ENCODE measurements around the gene PTPRR. TPM values are rescaled to one million over a fixed set of nuclear protein-coding genes. Genes with fewer than 3 reads are reported as not detected.

The PTPRR gene
- polyA plus RNA-seq, 1 of the 3 experiments (the other 2 are of a cell fraction): 1.4 TPM

DNA sequence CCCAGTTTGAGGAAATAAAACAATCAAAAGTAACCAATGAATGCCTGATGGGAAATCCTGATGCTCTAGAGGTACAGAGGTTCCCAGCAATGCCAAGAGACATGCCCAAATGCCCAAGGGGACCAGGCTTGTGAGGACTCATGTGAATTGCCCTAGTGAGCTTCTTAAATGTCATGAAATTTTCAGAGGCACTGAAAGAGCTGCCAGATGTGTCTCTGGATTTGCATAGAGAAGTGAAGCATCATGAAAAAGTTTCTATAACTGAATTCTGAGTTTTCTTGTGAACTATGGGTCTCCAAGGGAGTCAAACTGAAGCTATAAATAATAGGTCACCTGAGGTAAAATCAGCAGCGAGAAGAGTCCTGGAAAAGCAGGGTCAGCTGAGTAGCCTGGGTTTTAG, 9.9 kb downstream of the PTPRR start:
- Histone ChIP-seq H3F3A (replicated peaks; ENCODE audit: insufficient read depth) (no peaks in the 10 kb centered on the region), H3K4me1 (ENCODE audit: control insufficient read depth in 1 of 2, insufficient read depth in 2 of 2, low read depth in 1 of 2, low read length in 1 of 2) (peaks cover 0 to 4% of the 10 kb centered on the region in 2 experiments; a peak in 2 of 4 replicates), H2AFZ (ENCODE audit: low read depth) (no peak overlapping the region), H3K36me3 (replicated peaks in 1 of 2; ENCODE audit: control insufficient read depth in 1 of 2, insufficient read depth in 2 of 2, low read length in 1 of 2) (no peaks in the 10 kb centered on the region), H3K9me3 (no peaks in the 10 kb centered on the region), H4K20me1 (ENCODE audit: insufficient read depth) (no peaks in the 10 kb centered on the region), H3K9me2 (no peaks in the 10 kb centered on the region), H3K9ac (no peak overlapping the region), H3K4me3 (ENCODE audit: low read depth in 2 of 2, low read length in 1 of 2) (no peak overlapping the region), H3K4me2 (no peak overlapping the region), H3K27ac (ENCODE audit: low read depth in 2 of 2, low read length in 1 of 2) (no peak overlapping the region), H3K27me3 (ENCODE audit: insufficient read depth) (no peaks in the 10 kb centered on the region), H3K79me2 (ENCODE audit: insufficient read depth) (no peaks in the 10 kb centered on the region)
- WGBS (ENCODE audit: low lambda C conversion rate): 24% methylated on average over 1 of the region's 1 CpG
- POLR2A ChIA-PET: no interaction called here
- CTCF ChIA-PET: interaction anchor here (1.1 to 1.8 kb wide), 2 partner anchors 19 to 177 kb away, joined by 3 to 4 read pairs; no protein-coding TSS in a partner anchor
- no peak for DNase-seq
- TF ChIP-seq, protein P1, sequence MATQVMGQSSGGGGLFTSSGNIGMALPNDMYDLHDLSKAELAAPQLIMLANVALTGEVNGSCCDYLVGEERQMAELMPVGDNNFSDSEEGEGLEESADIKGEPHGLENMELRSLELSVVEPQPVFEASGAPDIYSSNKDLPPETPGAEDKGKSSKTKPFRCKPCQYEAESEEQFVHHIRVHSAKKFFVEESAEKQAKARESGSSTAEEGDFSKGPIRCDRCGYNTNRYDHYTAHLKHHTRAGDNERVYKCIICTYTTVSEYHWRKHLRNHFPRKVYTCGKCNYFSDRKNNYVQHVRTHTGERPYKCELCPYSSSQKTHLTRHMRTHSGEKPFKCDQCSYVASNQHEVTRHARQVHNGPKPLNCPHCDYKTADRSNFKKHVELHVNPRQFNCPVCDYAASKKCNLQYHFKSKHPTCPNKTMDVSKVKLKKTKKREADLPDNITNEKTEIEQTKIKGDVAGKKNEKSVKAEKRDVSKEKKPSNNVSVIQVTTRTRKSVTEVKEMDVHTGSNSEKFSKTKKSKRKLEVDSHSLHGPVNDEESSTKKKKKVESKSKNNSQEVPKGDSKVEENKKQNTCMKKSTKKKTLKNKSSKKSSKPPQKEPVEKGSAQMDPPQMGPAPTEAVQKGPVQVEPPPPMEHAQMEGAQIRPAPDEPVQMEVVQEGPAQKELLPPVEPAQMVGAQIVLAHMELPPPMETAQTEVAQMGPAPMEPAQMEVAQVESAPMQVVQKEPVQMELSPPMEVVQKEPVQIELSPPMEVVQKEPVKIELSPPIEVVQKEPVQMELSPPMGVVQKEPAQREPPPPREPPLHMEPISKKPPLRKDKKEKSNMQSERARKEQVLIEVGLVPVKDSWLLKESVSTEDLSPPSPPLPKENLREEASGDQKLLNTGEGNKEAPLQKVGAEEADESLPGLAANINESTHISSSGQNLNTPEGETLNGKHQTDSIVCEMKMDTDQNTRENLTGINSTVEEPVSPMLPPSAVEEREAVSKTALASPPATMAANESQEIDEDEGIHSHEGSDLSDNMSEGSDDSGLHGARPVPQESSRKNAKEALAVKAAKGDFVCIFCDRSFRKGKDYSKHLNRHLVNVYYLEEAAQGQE (IDR thresholded peaks at IDR 0.05; ENCODE audit: low read depth, low read length): no peak

DNA sequence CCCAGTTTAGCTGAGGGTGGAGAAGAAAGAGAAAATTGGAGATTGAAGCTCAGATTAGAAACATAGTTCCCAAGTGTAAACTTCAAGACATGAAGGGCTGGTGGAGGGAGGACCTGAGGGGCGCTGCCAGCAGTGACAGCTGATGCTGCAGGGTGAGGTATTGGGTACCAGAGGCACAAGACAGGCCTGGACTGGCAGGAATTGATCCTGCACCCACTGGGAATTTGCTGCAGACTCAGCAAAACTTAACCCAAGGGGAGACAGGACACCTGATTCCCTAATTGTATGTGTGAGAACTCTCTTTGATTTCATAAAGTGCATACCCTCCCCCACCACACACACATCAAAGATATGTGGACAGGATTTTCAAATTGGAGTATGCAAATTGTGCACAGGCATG, 11.6 kb downstream of the PTPRR start:
- Histone ChIP-seq H4K20me1 (ENCODE audit: insufficient read depth) (no peaks in the 10 kb centered on the region), H3K4me3 (ENCODE audit: low read depth in 2 of 2, low read length in 1 of 2) (no peak overlapping the region), H3K9ac (no peak overlapping the region), H3K9me2 (no peaks in the 10 kb centered on the region), H3K27me3 (ENCODE audit: insufficient read depth) (no peaks in the 10 kb centered on the region), H3K4me1 (ENCODE audit: control insufficient read depth in 1 of 2, insufficient read depth in 2 of 2, low read depth in 1 of 2, low read length in 1 of 2) (peaks cover 0 to 4% of the 10 kb centered on the region in 2 experiments; a peak in 2 of 4 replicates), H3K36me3 (replicated peaks in 1 of 2; ENCODE audit: control insufficient read depth in 1 of 2, insufficient read depth in 2 of 2, low read length in 1 of 2) (no peaks in the 10 kb centered on the region), H3K27ac (ENCODE audit: low read depth in 2 of 2, low read length in 1 of 2) (no peak overlapping the region; a peak in 1 of 4 replicates), H3K79me2 (ENCODE audit: insufficient read depth) (no peaks in the 10 kb centered on the region), H2AFZ (ENCODE audit: low read depth) (no peak overlapping the region), H3F3A (replicated peaks; ENCODE audit: insufficient read depth) (no peaks in the 10 kb centered on the region), H3K4me2 (no peak overlapping the region), H3K9me3 (no peaks in the 10 kb centered on the region)
- ChIA-PET POLR2A (no interaction called here), CTCF (interaction anchor here (0.6 kb wide), 2 partner anchors 109 to 1245 kb away, joined by 3 read pairs; no protein-coding TSS in a partner anchor)
- no peak for TF ChIP-seq YY1 (IDR thresholded peaks at IDR 0.05; ENCODE audit: low read depth)
- no peak for DNase-seq
- WGBS (ENCODE audit: low lambda C conversion rate): 8% methylated on average over 1 of the region's 1 CpG

DNA sequence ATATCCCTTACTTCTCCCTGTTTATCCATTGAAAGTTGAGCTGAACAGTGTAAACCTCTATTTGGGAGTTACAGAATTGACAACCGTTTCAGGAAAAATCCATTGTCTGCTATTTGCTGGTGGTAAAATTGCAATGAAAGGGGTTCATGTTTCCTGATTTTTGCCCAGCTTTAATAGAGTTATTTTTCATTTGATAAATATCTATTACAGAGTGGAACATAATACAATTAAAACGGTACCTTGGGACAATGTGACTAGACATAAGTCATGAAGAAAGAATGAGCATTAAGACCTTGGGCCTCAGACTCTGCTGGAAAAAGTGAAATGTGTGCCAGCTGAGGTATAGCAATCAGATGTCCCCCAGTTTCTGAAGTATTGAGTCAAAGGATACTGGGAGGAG, 13.1 kb downstream of the PTPRR start:
- ChIA-PET POLR2A (no interaction called here), CTCF (interaction anchor here (0.6 to 1.2 kb wide), 2 partner anchors 174 to 1094 kb away, joined by 3 to 4 read pairs; no protein-coding TSS in a partner anchor)
- Histone ChIP-seq H3K9me3 (no peaks in the 10 kb centered on the region), H3K27me3 (ENCODE audit: insufficient read depth) (no peaks in the 10 kb centered on the region), H3K9ac (no peak overlapping the region), H3K4me3 (ENCODE audit: low read depth in 2 of 2, low read length in 1 of 2) (no peak overlapping the region), H3F3A (replicated peaks; ENCODE audit: insufficient read depth) (no peaks in the 10 kb centered on the region), H3K4me1 (ENCODE audit: control insufficient read depth in 1 of 2, insufficient read depth in 2 of 2, low read depth in 1 of 2, low read length in 1 of 2) (peaks cover 0 to 4% of the 10 kb centered on the region in 2 experiments; a peak in 2 of 4 replicates), H2AFZ (ENCODE audit: low read depth) (no peak overlapping the region), H3K79me2 (ENCODE audit: insufficient read depth) (no peaks in the 10 kb centered on the region), H3K36me3 (replicated peaks in 1 of 2; ENCODE audit: control insufficient read depth in 1 of 2, insufficient read depth in 2 of 2, low read length in 1 of 2) (no peaks in the 10 kb centered on the region), H3K27ac (ENCODE audit: low read depth in 2 of 2, low read length in 1 of 2) (peak overlapping the region in 1 of 2 experiments; percentile 58; a peak in 1 of 4 replicates), H4K20me1 (ENCODE audit: insufficient read depth) (no peaks in the 10 kb centered on the region), H3K9me2 (no peaks in the 10 kb centered on the region), H3K4me2 (no peak overlapping the region)
- no peak for DNase-seq
- TF ChIP-seq EP300 (IDR thresholded peaks at IDR 0.05; ENCODE audit: borderline replicate concordance in 1 of 2, low read depth in 1 of 2, low read length in 1 of 2) (no peak), TEAD4 (IDR thresholded peaks at IDR 0.05; ENCODE audit: borderline replicate concordance, insufficient read depth) (no peak), FOXJ3 (CRISPR knock-in tag; IDR thresholded peaks at IDR 0.05) (no peak), SIN3A (IDR thresholded peaks at IDR 0.05; ENCODE audit: borderline replicate concordance, low read depth, low read length) (no peak)
- TF ChIP-seq, protein P2, sequence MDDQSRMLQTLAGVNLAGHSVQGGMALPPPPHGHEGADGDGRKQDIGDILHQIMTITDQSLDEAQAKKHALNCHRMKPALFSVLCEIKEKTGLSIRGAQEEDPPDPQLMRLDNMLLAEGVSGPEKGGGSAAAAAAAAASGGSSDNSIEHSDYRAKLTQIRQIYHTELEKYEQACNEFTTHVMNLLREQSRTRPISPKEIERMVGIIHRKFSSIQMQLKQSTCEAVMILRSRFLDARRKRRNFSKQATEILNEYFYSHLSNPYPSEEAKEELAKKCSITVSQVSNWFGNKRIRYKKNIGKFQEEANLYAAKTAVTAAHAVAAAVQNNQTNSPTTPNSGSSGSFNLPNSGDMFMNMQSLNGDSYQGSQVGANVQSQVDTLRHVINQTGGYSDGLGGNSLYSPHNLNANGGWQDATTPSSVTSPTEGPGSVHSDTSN (IDR thresholded peaks at IDR 0.05): no peak
- 11% methylated on average over 2 of the region's 2 CpGs for WGBS (ENCODE audit: low lambda C conversion rate)
